ENCODE data around the gene IKZF2. TPM values are rescaled to one million over a fixed set of nuclear protein-coding genes. Genes with fewer than 3 reads are reported as not detected.

Gene IKZF2
- total RNA-seq, 1 donor from 2014 or later = 16.4 TPM

GRCh38 chr2:213187386-213187785, 36.0 kb upstream of the IKZF2 start:
- H3K9me3 ChIP-seq = no peaks in the 10 kb centered on the region
- intact Hi-C loops (cut with DNase I) = no loop called here
- TF ChIP-seq CTCF (IDR thresholded peaks at IDR 0.05) = no peak

GRCh38 chr2:213185147-213185822, 33.9 kb upstream of the IKZF2 start:
- no peaks in the 10 kb centered on the region for H3K36me3 ChIP-seq
- H3K9me3 ChIP-seq = no peaks in the 10 kb centered on the region
- ATAC-seq = no peak
- TF ChIP-seq CTCF (IDR thresholded peaks at IDR 0.05) = no peak
- no peak for DNase-seq
- no peaks in the 10 kb centered on the region for H3K27me3 ChIP-seq
- H3K4me1 ChIP-seq = no peaks in the 10 kb centered on the region
- H3K4me3 ChIP-seq = no peak overlapping the region
- H3K27ac ChIP-seq = no peak overlapping the region
- intact Hi-C loops (cut with DNase I) = no loop called here

More at GRCh38 chr2:213187386-213187785, 36.0 kb upstream of the IKZF2 start:
- no peak overlapping the region for H3K27ac ChIP-seq
- DNase-seq (no peak), ATAC-seq (no peak)
- H3K36me3 ChIP-seq = no peaks in the 10 kb centered on the region
- no peaks in the 10 kb centered on the region for H3K4me1 ChIP-seq
- no peaks in the 10 kb centered on the region for H3K27me3 ChIP-seq
- H3K4me3 ChIP-seq = no peak overlapping the region

GRCh38 chr2:213181712-213182111, 30.3 kb upstream of the IKZF2 start:
- Histone ChIP-seq H3K4me3 (no peak overlapping the region), H3K9me3 (no peaks in the 10 kb centered on the region), H3K27ac (no peak overlapping the region), H3K27me3 (no peaks in the 10 kb centered on the region), H3K4me1 (no peaks in the 10 kb centered on the region), H3K36me3 (no peaks in the 10 kb centered on the region)
- DNase-seq = no peak
- no peak for ATAC-seq
- intact Hi-C loops (cut with DNase I) = no loop called here
- no peak for TF ChIP-seq CTCF (IDR thresholded peaks at IDR 0.05)

- intact Hi-C loops (cut with DNase I) = no loop called here
- H3K27me3 ChIP-seq = no peaks in the 10 kb centered on the region
- no peak for ATAC-seq
Measured at GRCh38 chr2:213177679-213178078, 26.3 kb upstream of the IKZF2 start.

GRCh38 chr2:213175673-213176247, 24.3 kb upstream of the IKZF2 start:
- Histone ChIP-seq H3K27ac (no peak overlapping the region), H3K9me3 (no peaks in the 10 kb centered on the region), H3K36me3 (no peaks in the 10 kb centered on the region), H3K27me3 (no peaks in the 10 kb centered on the region), H3K4me1 (no peaks in the 10 kb centered on the region), H3K4me3 (no peak overlapping the region)
- no peak for TF ChIP-seq CTCF (IDR thresholded peaks at IDR 0.05)
- DNase-seq (no peak), ATAC-seq (no peak)
- intact Hi-C loops (cut with DNase I) = no loop called here

More at GRCh38 chr2:213177679-213178078, 26.3 kb upstream of the IKZF2 start:
- Histone ChIP-seq H3K4me1 (no peaks in the 10 kb centered on the region), H3K9me3 (no peaks in the 10 kb centered on the region), H3K36me3 (no peaks in the 10 kb centered on the region), H3K4me3 (no peak overlapping the region), H3K27ac (no peak overlapping the region)
- DNase-seq = no peak
- no peak for TF ChIP-seq CTCF (IDR thresholded peaks at IDR 0.05)

Measured in upper lobe of right lung (tissue), 1 donor.